HG03571 (cell line): ENCODE results near the gene DFFB.

Experiments used
- ATAC-seq: cut with Tn5 transposase; IDR thresholded peaks from one replicate; pipeline ENCODE4 v1.9.1; 2021; ENCODE audit not compliant: unreplicated experiment

Gene DFFB

GRCh38 chr1:3894626-3895278 is 37.5 kb downstream of the DFFB start:
- ATAC-seq, result no peak

GRCh38 chr1:3895279-3895950 is 38.1 kb downstream of the DFFB start:
- ATAC-seq, result no peak

- ATAC-seq, result no peak
Measured at GRCh38 chr1:3895951-3896325, 38.7 kb downstream of the DFFB start.

GRCh38 chr1:3896396-3897000 is 39.2 kb downstream of the DFFB start:
- no peak for ATAC-seq

GRCh38 chr1:3898475-3898735 is 41.1 kb downstream of the DFFB start:
- ATAC-seq, result no peak

- ATAC-seq, result no peak
Measured at GRCh38 chr1:3898994-3899753, 41.9 kb downstream of the DFFB start.

- ATAC-seq, result peak; percentile 1
Measured at GRCh38 chr1:3899754-3900149, 42.5 kb downstream of the DFFB start.

- ATAC-seq, result peak; percentile 73
Measured at GRCh38 chr1:3900150-3900968, 43.1 kb downstream of the DFFB start, which contains the start of gene C1orf174. Gene C1orf174, minus strand, starts transcription at chr1:3900272. Its CDS starts 86 bp downstream, at chr1:3900186.

GRCh38 chr1:3900969-3901529 is 43.8 kb downstream of the DFFB start:
- ATAC-seq, result peak; percentile 59

- ATAC-seq, result no peak
Measured at GRCh38 chr1:3902111-3902511, 44.8 kb downstream of the DFFB start.

- ATAC-seq, result no peak
Measured at GRCh38 chr1:3902571-3903091, 45.4 kb downstream of the DFFB start.

- ATAC-seq, result no peak
Measured at GRCh38 chr1:3903141-3904005, 46.1 kb downstream of the DFFB start.

- ATAC-seq, result no peak
Measured at GRCh38 chr1:3904006-3904842, 46.9 kb downstream of the DFFB start.

- no peak for ATAC-seq
Measured at GRCh38 chr1:3904843-3905185, 47.5 kb downstream of the DFFB start.

- no peak for ATAC-seq
Measured at GRCh38 chr1:3905266-3905952, 48.1 kb downstream of the DFFB start.

GRCh38 chr1:3905953-3906671 is 48.8 kb downstream of the DFFB start:
- ATAC-seq, result no peak

- no peak for ATAC-seq
Measured at GRCh38 chr1:3906672-3907020, 49.4 kb downstream of the DFFB start.
